ENCODE results near the gene PKN1. TPM values are rescaled to one million over a fixed set of nuclear protein-coding genes. Genes with fewer than 3 reads are reported as not detected.

PKN1 gene
- total RNA-seq, 1 experiment from 2014 or later, result 170 TPM

DNA sequence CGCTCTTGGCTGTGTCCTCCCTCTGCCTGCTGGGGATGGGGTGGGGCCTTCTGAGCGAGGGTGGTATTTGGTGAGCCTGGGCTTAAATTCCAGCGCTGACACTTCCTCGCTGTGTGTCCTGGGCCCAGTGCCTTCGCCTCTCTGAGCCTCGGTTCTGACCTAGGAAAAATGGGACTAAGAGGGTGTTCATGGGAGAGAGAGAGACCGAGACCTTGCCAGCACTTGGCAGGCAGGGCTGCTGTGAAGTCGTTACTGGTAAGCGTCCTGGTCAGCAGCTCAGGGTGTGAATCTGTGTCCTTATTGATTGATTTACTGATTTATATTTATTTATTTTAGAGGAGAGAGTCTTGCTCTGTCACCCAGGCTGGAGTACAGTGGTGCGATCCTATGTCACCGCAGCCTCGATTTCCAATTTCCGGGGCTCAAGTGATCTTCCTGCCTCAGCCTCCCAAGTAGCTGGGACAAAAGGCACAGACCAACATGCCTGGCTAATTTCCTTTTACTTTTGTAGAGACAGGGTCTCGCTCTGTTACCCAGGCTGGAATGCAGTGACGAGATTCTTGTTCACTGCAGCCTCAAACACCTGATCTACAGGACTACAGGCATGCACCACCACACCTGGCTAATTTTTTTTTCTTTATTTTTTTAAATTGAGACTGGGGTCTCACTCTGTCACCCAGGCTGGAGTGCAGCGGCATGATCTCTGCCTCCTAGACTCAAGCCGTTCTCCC, 2.4 kb downstream of the PKN1 start (continued):
- no peak for TF ChIP-seq E2F4 (CRISPR knock-in tag; IDR thresholded peaks at IDR 0.05; ENCODE audit: borderline replicate concordance, low read depth)
- no peak for TF ChIP-seq NFYB (CRISPR knock-in tag; conservative IDR thresholded peaks at IDR 0.05; ENCODE audit: low read depth)
- no peak for TF ChIP-seq CBFB (CRISPR knock-in tag; IDR thresholded peaks at IDR 0.05; ENCODE audit: low read depth)
- no peak for TF ChIP-seq PREB (CRISPR knock-in tag; IDR thresholded peaks at IDR 0.05; ENCODE audit: borderline replicate concordance)
- TF ChIP-seq, protein P1, sequence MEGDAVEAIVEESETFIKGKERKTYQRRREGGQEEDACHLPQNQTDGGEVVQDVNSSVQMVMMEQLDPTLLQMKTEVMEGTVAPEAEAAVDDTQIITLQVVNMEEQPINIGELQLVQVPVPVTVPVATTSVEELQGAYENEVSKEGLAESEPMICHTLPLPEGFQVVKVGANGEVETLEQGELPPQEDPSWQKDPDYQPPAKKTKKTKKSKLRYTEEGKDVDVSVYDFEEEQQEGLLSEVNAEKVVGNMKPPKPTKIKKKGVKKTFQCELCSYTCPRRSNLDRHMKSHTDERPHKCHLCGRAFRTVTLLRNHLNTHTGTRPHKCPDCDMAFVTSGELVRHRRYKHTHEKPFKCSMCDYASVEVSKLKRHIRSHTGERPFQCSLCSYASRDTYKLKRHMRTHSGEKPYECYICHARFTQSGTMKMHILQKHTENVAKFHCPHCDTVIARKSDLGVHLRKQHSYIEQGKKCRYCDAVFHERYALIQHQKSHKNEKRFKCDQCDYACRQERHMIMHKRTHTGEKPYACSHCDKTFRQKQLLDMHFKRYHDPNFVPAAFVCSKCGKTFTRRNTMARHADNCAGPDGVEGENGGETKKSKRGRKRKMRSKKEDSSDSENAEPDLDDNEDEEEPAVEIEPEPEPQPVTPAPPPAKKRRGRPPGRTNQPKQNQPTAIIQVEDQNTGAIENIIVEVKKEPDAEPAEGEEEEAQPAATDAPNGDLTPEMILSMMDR (IDR thresholded peaks at IDR 0.05), result no peak
- TF ChIP-seq, protein P2, sequence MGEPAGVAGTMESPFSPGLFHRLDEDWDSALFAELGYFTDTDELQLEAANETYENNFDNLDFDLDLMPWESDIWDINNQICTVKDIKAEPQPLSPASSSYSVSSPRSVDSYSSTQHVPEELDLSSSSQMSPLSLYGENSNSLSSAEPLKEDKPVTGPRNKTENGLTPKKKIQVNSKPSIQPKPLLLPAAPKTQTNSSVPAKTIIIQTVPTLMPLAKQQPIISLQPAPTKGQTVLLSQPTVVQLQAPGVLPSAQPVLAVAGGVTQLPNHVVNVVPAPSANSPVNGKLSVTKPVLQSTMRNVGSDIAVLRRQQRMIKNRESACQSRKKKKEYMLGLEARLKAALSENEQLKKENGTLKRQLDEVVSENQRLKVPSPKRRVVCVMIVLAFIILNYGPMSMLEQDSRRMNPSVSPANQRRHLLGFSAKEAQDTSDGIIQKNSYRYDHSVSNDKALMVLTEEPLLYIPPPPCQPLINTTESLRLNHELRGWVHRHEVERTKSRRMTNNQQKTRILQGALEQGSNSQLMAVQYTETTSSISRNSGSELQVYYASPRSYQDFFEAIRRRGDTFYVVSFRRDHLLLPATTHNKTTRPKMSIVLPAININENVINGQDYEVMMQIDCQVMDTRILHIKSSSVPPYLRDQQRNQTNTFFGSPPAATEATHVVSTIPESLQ (CRISPR knock-in tag; IDR thresholded peaks at IDR 0.05), result no peak
- no peak for TF ChIP-seq JUN (CRISPR knock-in tag; IDR thresholded peaks at IDR 0.05)
- TF ChIP-seq ERG (CRISPR knock-in tag; IDR thresholded peaks at IDR 0.05), result no peak
- no peak for TF ChIP-seq ATF2 (CRISPR knock-in tag; IDR thresholded peaks at IDR 0.05; ENCODE audit: borderline replicate concordance, low read depth)
- TF ChIP-seq KAT7 (CRISPR knock-in tag; IDR thresholded peaks at IDR 0.05; ENCODE audit: borderline replicate concordance), result no peak
- TF ChIP-seq ZNF317 (CRISPR knock-in tag; IDR thresholded peaks at IDR 0.05; ENCODE audit: borderline replicate concordance, low read depth), result no peak
- TF ChIP-seq ZBTB21 (CRISPR knock-in tag; IDR thresholded peaks at IDR 0.05; ENCODE audit: borderline replicate concordance), result no peak

- CTCF ChIA-PET, result interaction anchor here (0.6 to 2.4 kb wide), 4 partner anchors 32 to 301 kb away, joined by 3 to 8 read pairs (median 4); partner anchors contain the start of gene ASF1B
- H3K27ac Mint-ChIP-seq, result no peak overlapping the region
- TF ChIP-seq SMAD4 (CRISPR knock-in tag; IDR thresholded peaks at IDR 0.05), result no peak
- no peak for TF ChIP-seq OVOL2 (CRISPR knock-in tag; IDR thresholded peaks at IDR 0.05; ENCODE audit: borderline replicate concordance)
- TF ChIP-seq SMAD3 (CRISPR knock-in tag; IDR thresholded peaks at IDR 0.05; ENCODE audit: borderline replicate concordance), result no peak
- TF ChIP-seq JUN (CRISPR knock-in tag; IDR thresholded peaks at IDR 0.05), result no peak
- no peak for TF ChIP-seq ZNF281 (CRISPR knock-in tag; IDR thresholded peaks at IDR 0.05)
- no peak for TF ChIP-seq STAT6 (CRISPR knock-in tag; conservative IDR thresholded peaks at IDR 0.05; ENCODE audit: low read depth)
- TF ChIP-seq TCF7 (CRISPR knock-in tag; IDR thresholded peaks at IDR 0.05; ENCODE audit: low read depth), result no peak
These were observed 4.6 kb downstream of the PKN1 start for GRCh38 chr19:14437578-14438140.

More at GRCh38 chr19:14437578-14438140, 4.6 kb downstream of the PKN1 start:
- POLR2A ChIA-PET, result interaction anchor here (0.7 kb wide), 1 partner anchor 516 kb away, joined by 4 read pairs; no protein-coding TSS in a partner anchor
- DNase-seq (ENCODE audit: low spot score) (no peak), ATAC-seq (no peak)
- no peaks in the 10 kb centered on the region for H3K27me3 Mint-ChIP-seq (ENCODE audit: low read depth)
- peaks cover 10% of the 10 kb centered on the region for H3K36me3 Mint-ChIP-seq
- H3K4me3 Mint-ChIP-seq, result no peak overlapping the region
- no peaks in the 10 kb centered on the region for H3K9me3 Mint-ChIP-seq
- peaks cover 11% of the 10 kb centered on the region for H3K4me1 Mint-ChIP-seq

Data from WTC11 (cell line).